HepG2 (cell line): ENCODE measurements around the gene NUDT3. TPM values are rescaled to one million over a fixed set of nuclear protein-coding genes. Genes with fewer than 3 reads are reported as not detected.
A peak's percentile ranks its signal among the peaks of the same experiment; 100 is the strongest.

Experiments used
- ARNTL ChIP-seq: sonication (generic); formaldehyde crosslinking; IDR thresholded peaks from 2 replicates; pipeline ENCODE4 v1.4.0; 2020; ENCODE audit warnings: mild to moderate bottlenecking, missing genetic modification reagents
- FOXP1 ChIP-seq, 2 experiments: fragments of 450-650 bp in 1 of 2; IDR thresholded peaks; 2 replicates each; pipeline ENCODE4 v1.6.1; 2017 to 2018; ENCODE audit warnings: antibody characterized with exemption in 1 of 2
- GATAD2A ChIP-seq: IDR thresholded peaks from 2 replicates; pipeline ENCODE4 v1.6.1; 2016
- KDM6A ChIP-seq: IDR thresholded peaks from 2 replicates; pipeline ENCODE4 v1.6.1; 2016; ENCODE audit warnings: low read depth
- PHF21A ChIP-seq: sonication (generic); formaldehyde crosslinking; IDR thresholded peaks from 2 replicates; pipeline ENCODE4 v1.5.0; 2020; ENCODE audit warnings: mild to moderate bottlenecking, missing genetic modification reagents
- PHF8 ChIP-seq: sonication (generic); formaldehyde crosslinking; IDR thresholded peaks from 2 replicates; pipeline ENCODE4 v1.5.0; 2020; ENCODE audit warnings: missing genetic modification reagents
- SKI ChIP-seq: fragments of 450-650 bp; IDR thresholded peaks from one replicate; pipeline ENCODE4 v1.6.1; 2018; ENCODE audit warnings: mild to moderate bottlenecking; ENCODE audit not compliant: partially characterized antibody
- TOE1 ChIP-seq: sonication (generic); formaldehyde crosslinking; IDR thresholded peaks from 2 replicates; pipeline ENCODE4 v1.4.0; 2020; ENCODE audit warnings: mild to moderate bottlenecking, missing genetic modification reagents
- ZNF142 ChIP-seq: sonication (generic); formaldehyde crosslinking; IDR thresholded peaks from 2 replicates; pipeline ENCODE4 v1.4.0; 2020; ENCODE audit warnings: missing genetic modification reagents
- ZNF234 ChIP-seq: sonication (generic); formaldehyde crosslinking; conservative IDR thresholded peaks from 2 replicates; pipeline ENCODE4 v1.5.1; 2020; ENCODE audit warnings: mild to moderate bottlenecking, missing genetic modification reagents
- ZNF326 ChIP-seq: sonication (generic); formaldehyde crosslinking; IDR thresholded peaks from 2 replicates; pipeline ENCODE4 v1.4.0; 2020; ENCODE audit warnings: missing genetic modification reagents, borderline replicate concordance
- ZNF343 ChIP-seq: sonication (generic); formaldehyde crosslinking; IDR thresholded peaks from 2 replicates; pipeline ENCODE4 v1.4.0; 2020; ENCODE audit warnings: mild to moderate bottlenecking, missing genetic modification reagents
- ZNF367 ChIP-seq: sonication (generic); formaldehyde crosslinking; IDR thresholded peaks from 2 replicates; pipeline ENCODE4 v1.4.0; 2020; ENCODE audit warnings: missing genetic modification reagents, borderline replicate concordance
- ZNF44 ChIP-seq: sonication (generic); formaldehyde crosslinking; IDR thresholded peaks from 2 replicates; pipeline ENCODE4 v1.5.1; 2020; ENCODE audit warnings: mild to moderate bottlenecking, missing genetic modification reagents
- ZNF451 ChIP-seq: sonication (generic); formaldehyde crosslinking; IDR thresholded peaks from 2 replicates; pipeline ENCODE4 v1.5.0; 2020; ENCODE audit warnings: mild to moderate bottlenecking, missing genetic modification reagents
- ZNF616 ChIP-seq: sonication (generic); formaldehyde crosslinking; IDR thresholded peaks from 2 replicates; pipeline ENCODE4 v1.5.0; 2020; ENCODE audit warnings: low read depth, mild to moderate bottlenecking, missing genetic modification reagents
- ZNF768 ChIP-seq: sonication (generic); formaldehyde crosslinking; IDR thresholded peaks from 2 replicates; pipeline ENCODE4 v1.4.0; 2020; ENCODE audit warnings: missing genetic modification reagents
- ZNF781 ChIP-seq: sonication (generic); formaldehyde crosslinking; IDR thresholded peaks from 2 replicates; pipeline ENCODE4 v1.5.1; 2020; ENCODE audit warnings: borderline replicate concordance, mild to moderate bottlenecking, missing genetic modification reagents; ENCODE audit errors: not compliant biosample characterization
- polyA plus RNA-seq, 8 experiments: library from polyadenylated mRNA; depleted of rRNA in 3 of 8; stranded (reverse) in 7 of 8; unstranded in 1 of 8; fragments of >200 nt; fragmentation: Illumina TruSeq in 4 of 8; extraction: Trizol in 4 of 8; gene quantifications; 2 replicates each; pipeline versions ENCODE4 v1.2.1 to v1.2.3, GENCODE V29; 2011 to 2016; ENCODE audit warnings: low read depth in 4 of 8, missing spikeins in 1 of 8, mixed read lengths in 1 of 8; ENCODE audit not compliant: insufficient read depth in 1 of 8
- total RNA-seq, 5 experiments: library from RNA; depleted of rRNA; stranded (reverse); fragments of >200 nt; fragmentation: Illumina TruSeq; extraction: Trizol; gene quantifications; 2 replicates each; pipeline ENCODE4 v1.2.3, GENCODE V29; 2016; ENCODE audit warnings: low read depth in 1 of 5
- TF ChIP-seq, protein P1 (sequence below): sonication (generic); formaldehyde crosslinking; IDR thresholded peaks from 2 replicates; pipeline ENCODE4 v1.4.0; 2020; ENCODE audit warnings: mild to moderate bottlenecking, low read depth, missing genetic modification reagents
- TF ChIP-seq, protein P2 (sequence below): sonication (generic); formaldehyde crosslinking; IDR thresholded peaks from 2 replicates; pipeline ENCODE4 v1.9.0; 2021; ENCODE audit warnings: missing genetic modification reagents, borderline replicate concordance
- TF ChIP-seq, protein P3 (sequence below): sonication (generic); formaldehyde crosslinking; IDR thresholded peaks from 2 replicates; pipeline ENCODE4 v1.8.0; 2022; ENCODE audit warnings: missing genetic modification reagents, low read depth, mild to moderate bottlenecking, borderline replicate concordance

NUDT3 gene
- total and polyA plus RNA-seq, 2 of the 13 experiments (the other 11 are each of a cell fraction or from before 2014, with no cell fraction given) = 20.2 to 20.6 TPM

- TF ChIP-seq ZNF142 (CRISPR knock-in tag) = no peak
- no peak for TF ChIP-seq GATAD2A
- no peak for TF ChIP-seq ARNTL (CRISPR knock-in tag)
- TF ChIP-seq PHF21A (CRISPR knock-in tag) = peak; percentile 1; the same call in 1 of the 2 replicates
- no peak for TF ChIP-seq ZNF768 (CRISPR knock-in tag)
- TF ChIP-seq, protein P1, sequence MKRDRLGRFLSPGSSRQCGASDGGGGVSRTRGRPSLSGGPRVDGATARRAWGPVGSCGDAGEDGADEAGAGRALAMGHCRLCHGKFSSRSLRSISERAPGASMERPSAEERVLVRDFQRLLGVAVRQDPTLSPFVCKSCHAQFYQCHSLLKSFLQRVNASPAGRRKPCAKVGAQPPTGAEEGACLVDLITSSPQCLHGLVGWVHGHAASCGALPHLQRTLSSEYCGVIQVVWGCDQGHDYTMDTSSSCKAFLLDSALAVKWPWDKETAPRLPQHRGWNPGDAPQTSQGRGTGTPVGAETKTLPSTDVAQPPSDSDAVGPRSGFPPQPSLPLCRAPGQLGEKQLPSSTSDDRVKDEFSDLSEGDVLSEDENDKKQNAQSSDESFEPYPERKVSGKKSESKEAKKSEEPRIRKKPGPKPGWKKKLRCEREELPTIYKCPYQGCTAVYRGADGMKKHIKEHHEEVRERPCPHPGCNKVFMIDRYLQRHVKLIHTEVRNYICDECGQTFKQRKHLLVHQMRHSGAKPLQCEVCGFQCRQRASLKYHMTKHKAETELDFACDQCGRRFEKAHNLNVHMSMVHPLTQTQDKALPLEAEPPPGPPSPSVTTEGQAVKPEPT (CRISPR knock-in tag) = no peak
- TF ChIP-seq ZNF234 = 0 out of 2 replicates have a peak, but pooled peaks have one; percentile 5
- no peak for TF ChIP-seq ZNF781 (CRISPR knock-in tag)
- no peak for TF ChIP-seq FOXP1 (IDR thresholded peaks at IDR 0.05)
- TF ChIP-seq FOXP1 (CRISPR knock-in tag; IDR thresholded peaks at IDR 0.05) = no peak
- TF ChIP-seq, protein P2, sequence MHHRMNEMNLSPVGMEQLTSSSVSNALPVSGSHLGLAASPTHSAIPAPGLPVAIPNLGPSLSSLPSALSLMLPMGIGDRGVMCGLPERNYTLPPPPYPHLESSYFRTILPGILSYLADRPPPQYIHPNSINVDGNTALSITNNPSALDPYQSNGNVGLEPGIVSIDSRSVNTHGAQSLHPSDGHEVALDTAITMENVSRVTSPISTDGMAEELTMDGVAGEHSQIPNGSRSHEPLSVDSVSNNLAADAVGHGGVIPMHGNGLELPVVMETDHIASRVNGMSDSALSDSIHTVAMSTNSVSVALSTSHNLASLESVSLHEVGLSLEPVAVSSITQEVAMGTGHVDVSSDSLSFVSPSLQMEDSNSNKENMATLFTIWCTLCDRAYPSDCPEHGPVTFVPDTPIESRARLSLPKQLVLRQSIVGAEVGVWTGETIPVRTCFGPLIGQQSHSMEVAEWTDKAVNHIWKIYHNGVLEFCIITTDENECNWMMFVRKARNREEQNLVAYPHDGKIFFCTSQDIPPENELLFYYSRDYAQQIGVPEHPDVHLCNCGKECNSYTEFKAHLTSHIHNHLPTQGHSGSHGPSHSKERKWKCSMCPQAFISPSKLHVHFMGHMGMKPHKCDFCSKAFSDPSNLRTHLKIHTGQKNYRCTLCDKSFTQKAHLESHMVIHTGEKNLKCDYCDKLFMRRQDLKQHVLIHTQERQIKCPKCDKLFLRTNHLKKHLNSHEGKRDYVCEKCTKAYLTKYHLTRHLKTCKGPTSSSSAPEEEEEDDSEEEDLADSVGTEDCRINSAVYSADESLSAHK (CRISPR knock-in tag) = 0 out of 2 replicates have a peak, but pooled peaks have one; percentile 24
- no peak for TF ChIP-seq ZNF44 (CRISPR knock-in tag)
- TF ChIP-seq ZNF343 (CRISPR knock-in tag) = peak; percentile 70; the same call in 1 of the 2 replicates
- TF ChIP-seq ZNF451 (CRISPR knock-in tag) = no peak
- TF ChIP-seq ZNF326 = no peak
- TF ChIP-seq, protein P3, sequence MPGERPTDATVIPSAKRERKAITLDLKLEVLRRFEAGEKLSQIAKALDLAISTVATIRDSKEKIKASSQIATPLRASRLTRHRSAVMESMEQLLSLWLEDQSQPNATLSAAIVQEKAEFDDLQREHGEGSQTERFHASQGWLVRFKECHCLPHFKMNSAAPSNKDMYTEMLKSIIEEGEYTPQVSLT (CRISPR knock-in tag) = no peak
- no peak for TF ChIP-seq TOE1
- TF ChIP-seq ZNF367 (CRISPR knock-in tag) = no peak
- no peak for TF ChIP-seq PHF8
- no peak for TF ChIP-seq KDM6A (CRISPR knock-in tag)
- TF ChIP-seq SKI = no peak
- TF ChIP-seq ZNF616 (CRISPR knock-in tag) = no peak
These were observed 144.2 kb downstream of the NUDT3 start (continued) for GRCh38 chr6:34248198-34248726.
